CD8-positive, alpha-beta memory T cell (primary cell): ENCODE data around the gene IFITM2. TPM values are rescaled to one million over a fixed set of nuclear protein-coding genes. Genes with fewer than 3 reads are reported as not detected.
"Not testable (repeated sequence)": the region's sequence is repeated elsewhere in the genome, so short reads cannot be mapped to it uniquely, and the experiment has no call there.

Experiments
- CTCF ChIA-PET: fragments of 350-600 bp; sonication (Branson Sonifier 250); formaldehyde crosslinking; loops from one replicate; lab custom pipeline; 2021; ENCODE audit warnings: antibody characterized with exemption; lab: Charles Lee
- POLR2A ChIA-PET: fragments of 350-600 bp; sonication (Branson Sonifier 250); formaldehyde crosslinking; loops from one replicate; lab custom pipeline; 2021; ENCODE audit warnings: antibody characterized with exemption; lab: Charles Lee
- DNase-seq, 5 donors: peaks; one replicate each; pipeline versions ENCODE4 v3.0.0 to v3.0.0-alpha.2; 2020 to 2022; ENCODE audit warnings: mixed read lengths in 1 of 5
- H3K27ac ChIP-seq: one replicate; pipeline ENCODE4 v1.7.0; 2013; ENCODE audit warnings: low read depth, mild to moderate bottlenecking, low read length, moderate library complexity
- H3K27me3 ChIP-seq: 2 replicates; pipeline ENCODE4 v1.7.0; 2013; ENCODE audit warnings: low read length, mild to moderate bottlenecking; ENCODE audit not compliant: insufficient read depth, poor library complexity, severe bottlenecking
- H3K36me3 ChIP-seq: 2 replicates; pipeline ENCODE4 v1.7.0; 2013; ENCODE audit warnings: mild to moderate bottlenecking, low read length, moderate library complexity; ENCODE audit not compliant: insufficient read depth
- H3K4me1 ChIP-seq: 2 replicates; pipeline ENCODE4 v1.7.0; 2013; ENCODE audit warnings: mild to moderate bottlenecking, low read length, moderate library complexity; ENCODE audit not compliant: insufficient read depth
- H3K4me3 ChIP-seq: 2 replicates; pipeline ENCODE4 v1.7.0; 2013; ENCODE audit warnings: mild to moderate bottlenecking, low read length
- H3K9me3 ChIP-seq: 2 replicates; pipeline ENCODE4 v1.7.0; 2013; ENCODE audit warnings: mild to moderate bottlenecking, low read length
- H3K27ac Mint-ChIP-seq, 8 donors: one replicate each; pipeline ENCODE4 v1.8.0; 2020 to 2021; ENCODE audit warnings: mixed read lengths in 8 of 8, mild to moderate bottlenecking in 6 of 8, inconsistent platforms in 3 of 8, moderate library complexity in 3 of 8
- H3K27me3 Mint-ChIP-seq, 2 donors: one replicate each; pipeline ENCODE4 v1.8.0; 2020 to 2021; ENCODE audit warnings: mixed read lengths in 2 of 2, mild to moderate bottlenecking in 1 of 2, moderate library complexity in 1 of 2
- H3K36me3 Mint-ChIP-seq, 3 donors: one replicate each; pipeline ENCODE4 v1.8.0; 2020 to 2021; ENCODE audit warnings: mixed read lengths in 3 of 3, inconsistent platforms in 1 of 3, mild to moderate bottlenecking in 1 of 3
- H3K4me1 Mint-ChIP-seq, 3 donors: one replicate each; pipeline ENCODE4 v1.8.0; 2020 to 2021; ENCODE audit warnings: mixed read lengths in 3 of 3, inconsistent platforms in 1 of 3, mild to moderate bottlenecking in 1 of 3
- H3K4me3 Mint-ChIP-seq, 7 donors: one replicate each; pipeline ENCODE4 v1.8.0; 2020 to 2021; ENCODE audit warnings: mixed read lengths in 7 of 7, mild to moderate bottlenecking in 6 of 7, moderate library complexity in 4 of 7, inconsistent platforms in 2 of 7
- H3K9me3 Mint-ChIP-seq, 5 donors: one replicate each; pipeline ENCODE4 v1.8.0; 2020 to 2022; ENCODE audit warnings: mixed read lengths in 5 of 5, mild to moderate bottlenecking in 3 of 5, moderate library complexity in 2 of 5, inconsistent platforms in 1 of 5
- polyA plus RNA-seq: library from polyadenylated mRNA; unstranded; fragments of 300-500 nt; fragmentation: Illumina TruSeq; gene quantifications from one replicate; pipeline ENCODE4 v1.2.3, GENCODE V29; 2021
- total RNA-seq, 2 experiments: library from RNA; stranded (reverse); gene quantifications; one replicate each; pipeline ENCODE4 v1.2.3, GENCODE V29; 2021

IFITM2 gene
- total and polyA plus RNA-seq, 3 experiments from 2014 or later, result 132 to 3,074 (median 142) TPM

DNA sequence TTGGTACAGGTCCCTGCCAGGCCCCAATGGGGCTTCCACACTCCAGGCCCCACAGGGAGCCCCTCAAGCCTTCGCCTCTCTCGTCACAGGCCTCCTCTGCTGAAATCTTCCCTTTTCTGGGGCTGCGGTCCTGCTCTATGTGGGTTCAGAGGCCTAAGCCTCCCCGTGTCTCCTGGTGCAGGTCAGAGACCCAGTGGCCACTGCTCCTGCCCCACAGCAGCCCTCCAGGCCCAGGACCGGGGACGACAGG is 18.9 kb downstream of the IFITM2 start:
- Mint-ChIP-seq H3K9me3 (no peaks in the 10 kb centered on the region), H3K4me1 (peaks cover 57 to 69% (median 59%) of the 10 kb centered on the region in 3 donors), H3K27ac (peak overlapping the region; percentile 90 to 99 (median 95)), H3K4me3 (peak overlapping the region in 6 of 7 donors; percentile 62 to 81 (median 74)), H3K36me3 (no peaks in the 10 kb centered on the region), H3K27me3 (no peaks in the 10 kb centered on the region)
- Histone ChIP-seq H3K4me1 (peaks cover 56% of the 10 kb centered on the region), H3K4me3 (peak overlapping the region; percentile 55), H3K27me3 (no peaks in the 10 kb centered on the region), H3K9me3 (no peaks in the 10 kb centered on the region), H3K27ac (peak overlapping the region; percentile 78), H3K36me3 (no peaks in the 10 kb centered on the region)
- CTCF ChIA-PET, result interaction anchor here (1.3 to 2.1 kb wide), 4 partner anchors 9 to 124 kb away, joined by 3 to 10 read pairs (median 6); no protein-coding TSS in a partner anchor
- no peak for DNase-seq
- POLR2A ChIA-PET, result interaction anchor here (1.5 kb wide), 2 partner anchors 10 to 14 kb away, joined by 4 to 7 read pairs; no protein-coding TSS in a partner anchor

DNA sequence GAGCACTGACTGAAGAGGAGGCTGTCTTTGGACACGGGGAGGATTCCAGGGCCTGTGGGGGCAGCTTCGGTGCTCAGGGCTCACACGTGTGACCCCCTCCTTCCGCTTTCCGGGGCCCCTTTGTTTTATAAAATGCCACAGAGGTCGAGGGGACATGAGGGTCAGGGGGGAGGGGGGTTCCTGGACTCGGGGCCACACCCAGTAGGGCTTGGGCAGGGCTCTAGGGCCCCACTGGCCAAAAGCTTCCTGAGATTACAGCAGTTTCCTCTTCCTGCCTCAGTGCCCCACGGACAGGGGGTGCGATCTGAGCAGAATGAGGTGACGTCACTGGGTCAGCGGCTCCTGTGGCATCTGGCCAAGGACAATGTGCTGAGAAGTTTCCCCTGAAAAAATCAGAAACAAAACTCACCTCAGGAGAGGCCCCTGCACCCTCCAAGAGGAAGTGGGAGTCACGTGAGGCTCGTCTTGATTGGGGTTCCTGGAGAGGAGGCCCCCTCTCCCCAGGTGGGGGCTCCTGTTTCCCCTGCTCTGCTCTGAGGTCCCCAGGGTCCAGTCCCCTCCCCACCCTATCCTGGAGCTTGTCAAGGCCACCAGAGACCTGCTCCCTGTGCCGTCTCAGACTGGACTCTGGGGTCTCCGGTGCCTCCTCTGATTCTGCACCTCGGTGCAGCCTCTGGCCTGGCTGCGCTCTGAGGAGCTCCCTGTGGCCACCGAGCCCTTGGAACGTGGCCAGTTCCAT is 19.4 kb downstream of the IFITM2 start:
- H3K27ac ChIP-seq, result peak overlapping the region; percentile 78
- H3K9me3 ChIP-seq, result no peaks in the 10 kb centered on the region
- Mint-ChIP-seq H3K9me3 (no peaks in the 10 kb centered on the region), H3K4me1 (peaks cover 62 to 73% (median 64%) of the 10 kb centered on the region in 3 donors), H3K36me3 (no peaks in the 10 kb centered on the region), H3K4me3 (peak overlapping the region; percentile 27 to 81 (median 73)), H3K27me3 (no peaks in the 10 kb centered on the region), H3K27ac (peak overlapping the region; percentile 90 to 99 (median 95))
- H3K4me3 ChIP-seq, result peak overlapping the region; percentile 55
- peaks cover 61% of the 10 kb centered on the region for H3K4me1 ChIP-seq
- no peaks in the 10 kb centered on the region for H3K36me3 ChIP-seq
- ChIA-PET POLR2A (interaction anchor here (0.8 to 1.5 kb wide), 4 partner anchors 10 to 123 kb away, joined by 3 to 7 read pairs (median 4); partner anchors contain the start of genes PTDSS2 and SIGIRR), CTCF (interaction anchor here (0.7 to 2.1 kb wide), 7 partner anchors 10 to 124 kb away, joined by 3 to 10 read pairs (median 3); no protein-coding TSS in a partner anchor)
- H3K27me3 ChIP-seq, result no peaks in the 10 kb centered on the region
- DNase-seq, result peak; percentile 48 to 86 (median 77)

DNA sequence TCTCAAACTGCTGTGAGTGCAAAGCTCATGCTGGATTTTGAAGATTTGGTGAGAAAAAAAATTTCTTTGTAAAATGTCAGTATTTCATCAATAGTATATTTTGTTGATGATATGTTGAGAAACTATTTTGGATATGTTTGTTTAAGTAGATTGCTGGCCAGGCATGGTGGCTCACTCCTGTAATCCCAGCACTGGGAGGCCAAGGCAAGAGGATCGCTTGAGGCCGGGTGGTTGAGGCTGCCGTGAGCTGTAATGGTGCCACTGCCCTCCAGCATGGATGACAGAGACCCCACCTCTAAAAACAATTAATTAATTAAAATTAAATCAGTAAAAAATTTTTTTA is 19.9 kb downstream of the IFITM2 start:
- Histone ChIP-seq H3K36me3 (no peaks in the 10 kb centered on the region), H3K27me3 (no peaks in the 10 kb centered on the region), H3K4me1 (peaks cover 61% of the 10 kb centered on the region), H3K4me3 (peak overlapping the region; percentile 55), H3K9me3 (no peaks in the 10 kb centered on the region), H3K27ac (peak overlapping the region; percentile 78)
- CTCF ChIA-PET, result interaction anchor here (0.7 to 2.1 kb wide), 7 partner anchors 11 to 123 kb away, joined by 3 to 10 read pairs (median 3); no protein-coding TSS in a partner anchor
- Mint-ChIP-seq H3K36me3 (no peaks in the 10 kb centered on the region), H3K27me3 (no peaks in the 10 kb centered on the region), H3K4me3 (peak overlapping the region; percentile 27 to 81 (median 59)), H3K27ac (peak overlapping the region; percentile 90 to 99 (median 95)), H3K9me3 (no peaks in the 10 kb centered on the region), H3K4me1 (peaks cover 64 to 77% (median 64%) of the 10 kb centered on the region in 3 donors)
- POLR2A ChIA-PET, result interaction anchor here (0.8 to 1.5 kb wide), 4 partner anchors 11 to 123 kb away, joined by 3 to 7 read pairs (median 4); partner anchors contain the start of genes PTDSS2 and SIGIRR
- no peak for DNase-seq

DNA sequence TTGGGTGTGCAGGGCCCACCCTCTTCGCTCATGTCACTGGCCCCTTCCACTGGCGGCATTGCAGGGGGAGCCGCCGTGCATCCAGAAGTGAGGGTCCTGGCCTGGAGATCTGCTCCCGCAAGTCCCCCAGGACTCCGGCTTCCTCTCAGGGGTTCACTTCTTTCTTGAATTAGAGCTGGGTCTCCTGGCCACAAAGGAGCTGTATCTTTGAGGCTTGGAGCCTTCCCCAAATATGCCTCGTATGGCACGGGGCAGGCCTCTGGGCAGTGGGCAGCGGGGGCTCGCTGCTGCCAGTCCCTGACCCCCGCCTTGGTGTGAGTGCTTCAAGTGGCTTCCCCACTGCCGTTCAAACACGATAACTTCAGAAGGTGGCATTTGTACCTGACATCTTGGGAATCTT is 20.4 kb downstream of the IFITM2 start:
- H3K36me3 Mint-ChIP-seq, result no peaks in the 10 kb centered on the region
- H3K9me3 Mint-ChIP-seq, result no peaks in the 10 kb centered on the region
- Histone ChIP-seq H3K27me3 (no peaks in the 10 kb centered on the region), H3K4me3 (no peak overlapping the region), H3K4me1 (peaks cover 61% of the 10 kb centered on the region), H3K9me3 (no peaks in the 10 kb centered on the region), H3K27ac (peak overlapping the region; percentile 65), H3K36me3 (no peaks in the 10 kb centered on the region)
- no peak for DNase-seq
- peak overlapping the region in 1 of 7 donors; percentile 56 for H3K4me3 Mint-ChIP-seq
- ChIA-PET CTCF (interaction anchor here (0.7 to 2.1 kb wide), 6 partner anchors 11 to 77 kb away, joined by 3 to 10 read pairs (median 4); no protein-coding TSS in a partner anchor), POLR2A (interaction anchor here (0.8 to 1.5 kb wide), 3 partner anchors 11 to 122 kb away, joined by 3 to 7 read pairs (median 4); partner anchors contain the start of genes PTDSS2 and SIGIRR)
- H3K4me1 Mint-ChIP-seq, result peaks cover 64 to 78% (median 68%) of the 10 kb centered on the region in 3 donors
- H3K27me3 Mint-ChIP-seq, result no peaks in the 10 kb centered on the region
- H3K27ac Mint-ChIP-seq, result peak overlapping the region in 5 of 8 donors; percentile 23 to 91 (median 63)

DNA sequence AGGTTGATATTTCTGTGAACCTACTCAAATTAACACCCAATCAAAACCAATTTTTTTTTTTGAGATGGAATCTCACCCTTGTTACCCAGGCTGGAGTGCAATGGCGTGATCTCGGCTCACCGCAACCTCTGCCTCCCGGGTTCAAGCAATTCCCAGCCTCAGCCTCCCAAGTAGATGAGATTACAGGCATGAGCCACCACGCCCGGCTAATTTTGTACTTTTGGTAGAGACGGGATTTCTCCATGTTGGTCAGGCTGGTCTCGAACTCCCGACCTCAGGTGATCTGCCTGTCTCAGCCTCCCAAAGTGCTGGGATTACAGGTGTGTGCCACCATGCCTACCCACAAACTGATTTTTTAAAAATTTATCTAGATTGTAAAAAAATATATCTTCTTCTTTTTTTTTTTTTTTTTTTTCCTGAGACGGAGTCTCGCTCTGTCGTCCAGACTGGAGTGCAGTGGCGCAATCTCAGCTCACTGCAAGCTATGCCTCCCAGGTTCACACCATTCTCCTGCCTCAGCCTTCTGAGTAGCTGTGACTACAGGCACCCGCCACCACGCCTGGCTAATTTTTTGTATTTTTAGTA is 21.0 kb downstream of the IFITM2 start:
- H3K4me1 Mint-ChIP-seq, result peaks cover 64 to 78% (median 72%) of the 10 kb centered on the region in 3 donors

DNA sequence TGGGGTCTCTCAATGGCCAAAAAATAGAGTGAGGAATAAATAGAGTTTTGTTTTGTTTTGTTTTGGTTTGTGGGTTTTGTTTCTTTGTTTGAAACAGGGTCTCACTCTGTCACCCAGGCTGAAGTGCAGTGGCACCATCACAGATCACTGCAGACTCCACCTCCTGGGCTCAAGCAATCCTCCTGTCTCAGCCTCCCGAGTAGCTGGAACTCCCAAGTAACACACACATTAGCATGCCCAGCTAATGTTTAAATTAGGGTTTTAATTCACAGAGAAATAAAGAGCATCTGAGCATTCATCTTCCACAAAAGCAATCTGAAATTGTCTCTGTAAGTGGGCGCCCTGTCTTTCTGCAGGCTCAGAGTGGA is 22.3 kb downstream of the IFITM2 start:
- Mint-ChIP-seq H3K27me3 (no peaks in the 10 kb centered on the region), H3K9me3 (no peaks in the 10 kb centered on the region), H3K4me1 (peaks cover 57 to 68% (median 67%) of the 10 kb centered on the region in 3 donors), H3K27ac (peak overlapping the region in 7 of 8 donors; percentile 48 to 90 (median 78)), H3K4me3 (peak overlapping the region in 6 of 7 donors; percentile 26 to 51 (median 33)), H3K36me3 (no peaks in the 10 kb centered on the region)
- H3K9me3 ChIP-seq, result no peaks in the 10 kb centered on the region
- ChIA-PET POLR2A (interaction anchor here (1.4 kb wide), 1 partner anchor 26 kb away, joined by 5 read pairs; no protein-coding TSS in a partner anchor), CTCF (interaction anchor here (1.0 to 2.2 kb wide), 6 partner anchors 9 to 54 kb away, joined by 3 to 12 read pairs (median 5); no protein-coding TSS in a partner anchor)
- H3K27me3 ChIP-seq, result no peaks in the 10 kb centered on the region
- H3K36me3 ChIP-seq, result no peaks in the 10 kb centered on the region
- H3K4me1 ChIP-seq, result peaks cover 50% of the 10 kb centered on the region
- H3K27ac ChIP-seq, result peak overlapping the region; percentile 72
- H3K4me3 ChIP-seq, result no peak overlapping the region
- DNase-seq, result no peak

More for the DNA sequence above, 21.0 kb downstream of the IFITM2 start:
- H3K4me3 ChIP-seq, H3K27me3 ChIP-seq, H3K36me3 Mint-ChIP-seq, H3K9me3 ChIP-seq, H3K27me3 Mint-ChIP-seq, H3K36me3 ChIP-seq, DNase-seq, H3K9me3 Mint-ChIP-seq: not testable (repeated sequence)
- Histone ChIP-seq H3K4me1 (peaks cover 61% of the 10 kb centered on the region), H3K27ac (peak overlapping the region; percentile 65)
- Mint-ChIP-seq H3K27ac (peak overlapping the region in 5 of 8 donors; percentile 67 to 92 (median 90)), H3K4me3 (peak overlapping the region in 2 of 7 donors; percentile 24 to 28)
- POLR2A ChIA-PET, result interaction anchor here (0.7 to 1.4 kb wide), 2 partner anchors 14 to 27 kb away, joined by 5 read pairs; no protein-coding TSS in a partner anchor
- CTCF ChIA-PET, result interaction anchor here (0.9 to 2.2 kb wide), 5 partner anchors 12 to 78 kb away, joined by 4 to 12 read pairs (median 6); no protein-coding TSS in a partner anchor

DNA sequence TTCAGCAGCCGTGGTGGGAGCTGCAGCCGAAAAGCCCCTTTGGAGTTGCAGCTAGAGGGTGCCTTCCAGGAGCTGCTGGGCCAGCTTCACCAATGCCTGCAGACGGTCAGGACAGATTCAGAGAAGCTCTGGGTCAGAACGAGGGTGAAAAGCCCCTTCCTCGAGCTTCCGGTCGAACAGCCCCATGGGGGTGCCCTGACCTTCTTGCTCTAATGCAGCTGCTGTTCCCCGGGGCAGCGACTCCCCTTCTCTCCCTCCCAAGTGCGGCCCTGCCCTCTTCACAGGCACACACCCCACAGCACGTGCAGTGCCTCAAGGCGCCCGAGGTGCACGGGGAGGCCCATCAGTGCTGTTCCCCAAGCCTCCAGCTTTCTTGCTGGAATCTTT is 22.7 kb downstream of the IFITM2 start:
- no peaks in the 10 kb centered on the region for H3K27me3 Mint-ChIP-seq
- peak overlapping the region in 3 of 8 donors; percentile 56 to 82 (median 75) for H3K27ac Mint-ChIP-seq
- H3K4me1 Mint-ChIP-seq, result peaks cover 54 to 66% (median 65%) of the 10 kb centered on the region in 3 donors
- Histone ChIP-seq H3K27me3 (no peaks in the 10 kb centered on the region), H3K4me1 (peaks cover 49% of the 10 kb centered on the region), H3K36me3 (no peaks in the 10 kb centered on the region), H3K9me3 (no peaks in the 10 kb centered on the region), H3K27ac (peak overlapping the region; percentile 72), H3K4me3 (no peak overlapping the region)
- H3K9me3 Mint-ChIP-seq, result no peaks in the 10 kb centered on the region
- ChIA-PET CTCF (interaction anchor here (0.7 to 2.2 kb wide), 8 partner anchors 9 to 80 kb away, joined by 3 to 12 read pairs (median 4); no protein-coding TSS in a partner anchor), POLR2A (interaction anchor here (1.4 kb wide), 1 partner anchor 26 kb away, joined by 5 read pairs; no protein-coding TSS in a partner anchor)
- no peaks in the 10 kb centered on the region for H3K36me3 Mint-ChIP-seq
- H3K4me3 Mint-ChIP-seq, result peak overlapping the region in 3 of 7 donors; percentile 73 to 82 (median 73)
- no peak for DNase-seq
